ENCODE measurements around the gene AKAP11. TPM values are rescaled to one million over a fixed set of nuclear protein-coding genes. Genes with fewer than 3 reads are reported as not detected.

Gene AKAP11
- total and polyA plus RNA-seq, 2 experiments from 2014 or later, result 3.3 to 15.3 TPM

GRCh38 chr13:42274386-42275097 is 2.6 kb downstream of the AKAP11 start:
- no peak overlapping the region for H3K4me3 ChIP-seq
- no peak overlapping the region for H3K27ac ChIP-seq
- H3K36me3 ChIP-seq, result no peaks in the 10 kb centered on the region
- no peak for TF ChIP-seq CTCF (IDR thresholded peaks at IDR 0.05; ENCODE audit: low read depth, low read length)
- peaks cover 8% of the 10 kb centered on the region for H3K4me1 ChIP-seq (ENCODE audit: low read depth)
- DNase-seq (ENCODE audit: low read depth in 1 of 2, low spot score in 1 of 2), result no peak
- no peaks in the 10 kb centered on the region for H3K9me3 ChIP-seq (ENCODE audit: low read depth)
- H3K27me3 ChIP-seq, result no peaks in the 10 kb centered on the region

- DNase-seq (ENCODE audit: low read depth in 1 of 2, low spot score in 1 of 2), result no peak
Measured at GRCh38 chr13:42275098-42275471, 3.1 kb downstream of the AKAP11 start.

GRCh38 chr13:42275506-42275905 is 3.6 kb downstream of the AKAP11 start:
- DNase-seq (ENCODE audit: low read depth in 1 of 2, low spot score in 1 of 2), result no peak
- H3K36me3 ChIP-seq, result no peaks in the 10 kb centered on the region

More at GRCh38 chr13:42275098-42275471, 3.1 kb downstream of the AKAP11 start:
- TF ChIP-seq CTCF (IDR thresholded peaks at IDR 0.05; ENCODE audit: low read depth, low read length), result no peak
- H3K9me3 ChIP-seq (ENCODE audit: low read depth), result no peaks in the 10 kb centered on the region
- H3K4me1 ChIP-seq (ENCODE audit: low read depth), result peaks cover 11% of the 10 kb centered on the region
- H3K27ac ChIP-seq, result no peak overlapping the region
- no peaks in the 10 kb centered on the region for H3K36me3 ChIP-seq
- H3K27me3 ChIP-seq, result no peaks in the 10 kb centered on the region
- no peak overlapping the region for H3K4me3 ChIP-seq

GRCh38 chr13:42276683-42277082 is 4.7 kb downstream of the AKAP11 start:
- no peak overlapping the region for H3K4me3 ChIP-seq
- H3K27ac ChIP-seq, result no peak overlapping the region
- no peak for TF ChIP-seq CTCF (IDR thresholded peaks at IDR 0.05; ENCODE audit: low read depth, low read length)
- peaks cover 25% of the 10 kb centered on the region for H3K4me1 ChIP-seq (ENCODE audit: low read depth)
- H3K36me3 ChIP-seq, result no peaks in the 10 kb centered on the region
- H3K27me3 ChIP-seq, result no peaks in the 10 kb centered on the region
- H3K9me3 ChIP-seq (ENCODE audit: low read depth), result no peaks in the 10 kb centered on the region
- no peak for DNase-seq (ENCODE audit: low read depth in 1 of 2, low spot score in 1 of 2)

More at GRCh38 chr13:42275506-42275905, 3.6 kb downstream of the AKAP11 start:
- Histone ChIP-seq H3K4me3 (no peak overlapping the region), H3K27ac (no peak overlapping the region), H3K4me1 (ENCODE audit: low read depth) (peaks cover 15% of the 10 kb centered on the region), H3K27me3 (no peaks in the 10 kb centered on the region), H3K9me3 (ENCODE audit: low read depth) (no peaks in the 10 kb centered on the region)
- TF ChIP-seq CTCF (IDR thresholded peaks at IDR 0.05; ENCODE audit: low read depth, low read length), result no peak

- Histone ChIP-seq H3K36me3 (no peaks in the 10 kb centered on the region), H3K27ac (no peak overlapping the region), H3K27me3 (no peaks in the 10 kb centered on the region), H3K4me3 (no peak overlapping the region), H3K4me1 (ENCODE audit: low read depth) (peaks cover 23% of the 10 kb centered on the region), H3K9me3 (ENCODE audit: low read depth) (no peaks in the 10 kb centered on the region)
- TF ChIP-seq CTCF (IDR thresholded peaks at IDR 0.05; ENCODE audit: low read depth, low read length), result no peak
- DNase-seq (ENCODE audit: low read depth in 1 of 2, low spot score in 1 of 2), result peak in 1 of 2 donors; percentile 47
Measured at GRCh38 chr13:42277618-42278276, 5.8 kb downstream of the AKAP11 start.
